KMS-11 (cell line): ENCODE data around the gene RPL23.

Experiments
- H2AFZ ChIP-seq: fragments of 200-600 bp; sonication (generic); 2 replicates; pipeline ENCODE4 v1.6.1; 2016; ENCODE audit warnings: antibody characterized with exemption, mixed run types, low read depth
- H3K27ac ChIP-seq: fragments of 200-600 bp; sonication (generic); 2 replicates; pipeline ENCODE4 v1.6.1; 2016; ENCODE audit warnings: mild to moderate bottlenecking, mixed run types
- H3K27me3 ChIP-seq: fragments of 200-600 bp; sonication (generic); 2 replicates; pipeline ENCODE4 v1.6.1; 2017; ENCODE audit warnings: mild to moderate bottlenecking, low read depth, mixed run types, moderate library complexity; ENCODE audit not compliant: insufficient read depth
- H3K36me3 ChIP-seq: fragments of 200-600 bp; sonication (generic); 2 replicates; pipeline ENCODE4 v1.6.1; 2017; ENCODE audit warnings: mild to moderate bottlenecking, mixed run types; ENCODE audit not compliant: insufficient read depth
- H3K4me1 ChIP-seq: fragments of 200-600 bp; sonication (generic); 2 replicates; pipeline ENCODE4 v1.6.1; 2016; ENCODE audit warnings: mild to moderate bottlenecking, low read depth, mixed run types; ENCODE audit not compliant: poor library complexity, severe bottlenecking
- H3K4me2 ChIP-seq: fragments of 200-600 bp; sonication (generic); 2 replicates; pipeline ENCODE4 v1.7.0; 2016; ENCODE audit warnings: mild to moderate bottlenecking, mixed run types
- H3K4me3 ChIP-seq: fragments of 200-600 bp; sonication (generic); IDR thresholded peaks from 2 replicates; pipeline ENCODE4 v1.6.1; 2017; ENCODE audit warnings: low read depth, low read length, mixed read lengths; ENCODE audit not compliant: insufficient read depth
- H3K79me2 ChIP-seq: fragments of 200-600 bp; sonication (generic); 2 replicates; pipeline ENCODE4 v1.6.1; 2016; ENCODE audit warnings: low read depth, mixed run types; ENCODE audit not compliant: insufficient read depth
- H3K9ac ChIP-seq: fragments of 200-600 bp; sonication (generic); 2 replicates; pipeline ENCODE4 v1.6.1; 2016; ENCODE audit warnings: mild to moderate bottlenecking, mixed run types
- H4K20me1 ChIP-seq: fragments of 200-600 bp; sonication (generic); 2 replicates; pipeline ENCODE4 v1.6.1; 2016; ENCODE audit warnings: mild to moderate bottlenecking, mixed run types; ENCODE audit not compliant: insufficient read depth
- CTCF ChIP-seq: fragments of 200-600 bp; sonication (generic); conservative IDR thresholded peaks from 2 replicates; pipeline ENCODE4 v1.6.1; 2017; ENCODE audit warnings: low read depth, mild to moderate bottlenecking, antibody characterized with exemption, low read length, moderate library complexity, mixed read lengths

Gene RPL23

GRCh38 chr17:38798614-38799500 is 54.7 kb downstream of the RPL23 start:
- Histone ChIP-seq H3K4me3 (no peak overlapping the region), H2AFZ (peak overlapping the region; percentile 62), H3K4me2 (peak overlapping the region; percentile 82), H3K79me2 (peaks cover 47% of the 10 kb centered on the region), H3K9ac (peak overlapping the region; percentile 70), H4K20me1 (no peaks in the 10 kb centered on the region), H3K4me1 (peaks cover 44% of the 10 kb centered on the region), H3K36me3 (no peaks in the 10 kb centered on the region; the same call in 1 of the 2 replicates), H3K27me3 (no peaks in the 10 kb centered on the region), H3K27ac (peak overlapping the region; percentile 64)
- TF ChIP-seq CTCF = no peak
